HG03565 (cell line): Measurements from ENCODE around the gene RING1.
A peak's percentile ranks its signal among the peaks of the same experiment; 100 is the strongest.

Source experiments
- ATAC-seq: cut with Tn5 transposase; IDR thresholded peaks from one replicate; pipeline ENCODE4 v1.9.1; 2021; ENCODE audit warnings: mild to moderate bottlenecking, moderate library complexity; ENCODE audit not compliant: unreplicated experiment

RING1 gene

GRCh38 chr6:33192105-33192646 is 16.1 kb upstream of the RING1 start, which contains the start of gene COL11A2:
COL11A2 (minus strand) TSS chr6:33192467; CDS start chr6:33192240, 227 bp downstream.
- no peak for ATAC-seq

- ATAC-seq: no peak
Observed at GRCh38 chr6:33192671-33193602, 15.4 kb upstream of the RING1 start.

- ATAC-seq: no peak
Observed at GRCh38 chr6:33193619-33194018, 14.7 kb upstream of the RING1 start.

GRCh38 chr6:33194431-33194979 is 13.8 kb upstream of the RING1 start:
- ATAC-seq: no peak

- no peak for ATAC-seq
Observed at GRCh38 chr6:33195304-33196165, 12.8 kb upstream of the RING1 start.

GRCh38 chr6:33197431-33198048 is 10.8 kb upstream of the RING1 start:
- no peak for ATAC-seq

- no peak for ATAC-seq
Observed at GRCh38 chr6:33198159-33198852, 10.0 kb upstream of the RING1 start.

GRCh38 chr6:33198853-33199436 is 9.4 kb upstream of the RING1 start:
- no peak for ATAC-seq

GRCh38 chr6:33199687-33200218 is 8.5 kb upstream of the RING1 start:
- ATAC-seq: peak; percentile 16

GRCh38 chr6:33200219-33201146 is 7.8 kb upstream of the RING1 start, which contains the start of the genes RXRB and SLC39A7:
RXRB (minus strand) TSS chr6:33200665; CDS start chr6:33200476, 189 bp downstream.
SLC39A7 (plus strand) TSS chr6:33200867; CDS start chr6:33201246, 379 bp downstream.
- ATAC-seq: peak; percentile 43

GRCh38 chr6:33201147-33201545 is 7.2 kb upstream of the RING1 start:
- ATAC-seq: no peak

GRCh38 chr6:33201935-33202334 is 6.4 kb upstream of the RING1 start:
- no peak for ATAC-seq

GRCh38 chr6:33202799-33203198 is 5.5 kb upstream of the RING1 start:
- ATAC-seq: no peak

- no peak for ATAC-seq
Observed at GRCh38 chr6:33203443-33204164, 4.7 kb upstream of the RING1 start.

GRCh38 chr6:33204165-33204414 is 4.2 kb upstream of the RING1 start:
- ATAC-seq: no peak

GRCh38 chr6:33204415-33205190 is 3.7 kb upstream of the RING1 start, which contains the start of gene HSD17B8:
HSD17B8 (plus strand) TSS chr6:33204655; CDS start chr6:33204669, 14 bp downstream.
- peak; percentile 30 for ATAC-seq
